GM18526 (cell line): ENCODE results near the gene NOL9.

Experiments used
- POLR2A ChIP-seq: IDR thresholded peaks from 3 replicates; pipeline ENCODE4 v1.6.1; 2011; ENCODE audit not compliant: insufficient read length; ENCODE audit errors: extremely low read depth

The NOL9 gene

DNA sequence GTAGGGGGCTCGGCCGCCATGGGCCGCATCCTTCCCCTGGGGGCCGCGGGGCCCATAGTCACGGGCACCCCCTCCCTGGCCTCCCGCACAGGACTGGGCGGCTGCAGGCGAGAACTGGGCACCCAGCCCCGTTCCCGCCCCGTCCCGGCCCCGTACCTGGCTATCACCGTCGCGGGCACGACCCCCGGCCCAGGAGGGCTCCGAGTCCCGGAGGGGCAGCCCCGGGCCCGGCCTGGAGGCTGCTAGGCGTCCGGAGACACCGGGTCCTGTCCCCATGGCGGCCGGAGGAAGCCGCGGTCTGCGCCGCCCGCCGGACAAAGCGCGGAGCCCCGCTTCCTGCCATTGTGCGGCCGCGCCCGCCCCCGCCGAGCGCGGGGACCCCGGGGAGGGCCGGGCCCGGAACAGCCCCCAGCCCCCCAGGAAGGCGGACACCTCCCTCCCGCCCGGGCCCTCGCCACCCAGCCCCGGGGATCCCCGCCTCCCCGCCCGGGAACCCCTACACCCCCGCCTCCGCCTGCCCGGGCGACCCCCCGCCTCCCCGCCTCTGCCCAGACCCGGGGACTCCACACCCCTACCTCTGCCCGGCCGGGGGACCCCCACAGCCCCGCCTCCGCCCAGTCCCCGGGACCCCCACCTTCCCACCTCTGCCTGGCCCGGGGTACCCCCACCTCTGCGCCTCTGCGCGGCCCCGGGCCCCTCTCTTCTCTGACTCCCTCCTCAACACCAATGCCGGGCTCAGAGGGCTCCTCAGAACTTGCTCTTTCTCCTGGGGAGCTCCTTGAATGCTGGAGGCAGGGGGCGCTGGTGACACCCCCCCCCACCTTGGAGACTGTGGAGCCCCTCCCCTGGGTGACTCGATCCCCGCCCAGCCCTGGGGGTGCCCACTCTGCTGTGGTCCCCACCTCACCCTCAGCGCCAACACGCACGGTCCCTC lies 68.9 kb downstream of the NOL9 start:
- TF ChIP-seq POLR2A = no peak

DNA sequence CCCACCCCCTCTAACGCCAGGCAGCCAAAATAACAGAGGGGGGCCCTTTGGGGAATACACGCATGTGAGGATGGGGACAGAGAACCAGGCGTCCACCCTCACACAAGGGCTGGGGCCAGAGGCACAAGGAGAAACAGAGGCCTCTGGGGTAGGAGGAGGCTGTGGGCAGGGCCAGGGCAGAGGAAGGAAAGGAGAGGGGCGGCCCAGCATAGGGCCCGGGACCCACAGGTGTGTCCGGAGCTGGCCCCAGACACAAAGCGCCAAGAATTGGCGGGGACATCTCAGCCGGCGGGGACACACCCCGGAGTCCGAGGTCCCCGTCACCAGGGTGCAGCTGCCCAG lies 69.5 kb downstream of the NOL9 start:
- TF ChIP-seq POLR2A = no peak

DNA sequence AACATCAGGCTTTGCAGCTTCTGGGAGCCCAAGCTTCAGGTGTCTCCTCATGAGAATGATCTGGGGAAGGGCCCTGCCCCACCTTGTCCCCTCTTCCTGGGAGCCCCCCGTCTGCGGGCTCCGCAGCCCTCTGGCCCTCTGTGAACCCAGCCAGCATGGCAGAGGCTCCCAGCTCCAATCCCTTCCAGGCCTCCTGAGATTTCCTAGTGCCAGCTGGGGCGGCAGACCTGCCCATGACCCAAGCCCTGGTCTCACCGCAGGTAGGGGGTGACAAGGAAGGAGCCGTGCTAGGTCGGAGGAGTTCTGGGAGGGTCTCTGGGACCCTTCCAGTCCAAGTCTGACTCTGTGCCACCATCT lies 70.6 kb downstream of the NOL9 start:
- no peak for TF ChIP-seq POLR2A

DNA sequence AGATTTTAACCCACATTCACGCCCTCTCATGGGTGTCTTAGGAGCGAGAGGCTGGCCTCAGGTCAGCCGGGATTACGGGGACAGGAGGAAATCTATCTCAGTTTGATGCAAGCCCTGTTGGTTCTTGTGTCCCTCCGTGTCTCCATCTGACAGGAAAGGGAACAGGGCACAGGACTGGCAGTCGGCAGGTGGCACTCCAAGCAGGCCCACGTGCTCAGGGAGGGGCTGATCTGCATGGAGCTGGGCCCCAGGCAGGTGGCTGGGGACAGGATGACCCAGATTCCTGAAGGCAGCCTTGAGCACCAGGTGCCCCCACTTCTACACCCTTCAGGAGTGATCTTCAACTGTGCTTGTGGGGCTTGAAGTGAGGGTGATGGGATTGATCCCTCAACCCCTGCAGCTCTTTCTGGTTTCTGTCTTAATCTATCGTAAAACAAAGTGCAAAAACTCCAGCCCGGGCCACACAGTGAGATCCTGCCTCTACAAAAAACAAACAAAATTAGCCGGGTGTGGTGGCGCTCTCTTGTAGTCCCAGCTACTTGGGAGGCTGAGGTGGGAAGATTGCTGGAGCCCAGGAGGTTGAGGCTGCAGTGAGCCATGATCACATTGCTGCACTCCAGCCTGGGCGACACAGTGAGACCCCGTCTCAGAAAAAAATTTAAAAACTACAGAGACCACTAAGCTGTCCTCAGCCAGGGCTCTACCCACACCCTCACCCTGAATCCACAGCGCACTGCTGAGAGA lies 71.1 kb downstream of the NOL9 start:
- TF ChIP-seq POLR2A = no peak

DNA sequence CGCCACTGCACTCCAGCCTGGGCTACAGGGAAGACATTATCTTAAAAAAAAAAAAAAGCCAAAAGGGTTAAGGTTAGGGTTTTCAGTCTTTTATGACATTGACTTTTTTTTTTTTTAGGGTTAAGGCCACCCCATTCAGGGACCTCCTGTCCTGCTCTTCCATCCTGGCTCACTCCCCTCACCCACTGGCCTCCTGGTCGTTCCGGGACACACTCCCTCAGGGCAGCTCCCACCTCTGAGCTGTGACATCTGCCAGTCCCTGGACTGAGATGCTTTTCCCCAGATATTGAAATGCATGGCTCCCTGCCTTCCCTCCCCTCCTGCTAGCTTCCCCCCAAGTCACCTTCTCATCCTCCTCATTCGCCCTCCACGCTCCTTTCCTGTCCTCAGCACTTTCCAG lies 72.5 kb downstream of the NOL9 start:
- TF ChIP-seq POLR2A = no peak

DNA sequence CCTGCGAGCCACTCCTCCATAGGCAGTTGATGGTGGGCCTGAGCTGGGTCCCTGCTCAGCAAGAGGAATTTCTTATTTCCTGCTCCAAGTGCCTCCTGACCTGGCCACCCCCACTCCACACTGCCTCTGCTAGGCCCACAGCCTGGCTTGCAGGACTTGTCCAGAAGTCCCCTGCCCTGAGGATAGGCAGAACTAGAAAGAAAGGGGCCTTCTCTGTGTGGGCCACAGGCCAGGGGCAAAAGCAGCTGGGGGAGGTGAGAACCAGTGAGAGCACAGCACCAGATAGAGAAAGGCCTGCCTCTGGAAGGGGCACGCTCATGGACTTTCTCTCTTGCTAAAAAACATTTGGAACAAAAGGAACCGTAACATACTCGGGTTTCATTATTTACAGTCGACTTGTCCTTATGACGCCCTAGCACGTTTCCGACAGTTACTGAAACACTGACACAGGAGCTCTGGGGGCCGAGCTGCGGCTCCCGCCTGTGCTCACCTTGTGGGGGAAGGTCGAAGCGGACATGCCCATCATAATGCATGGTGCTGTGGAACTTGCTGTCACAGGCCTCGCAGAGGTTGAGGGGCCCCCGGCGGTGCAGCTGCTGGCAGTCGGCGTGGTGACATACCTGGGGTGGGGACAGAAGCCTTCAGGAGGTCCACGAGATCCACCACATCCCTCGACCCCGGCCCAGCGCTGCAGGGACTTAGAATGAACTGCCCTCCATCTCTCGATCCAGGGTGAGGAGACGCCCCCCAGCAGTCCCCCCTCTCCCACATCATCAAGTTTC lies 77.1 kb downstream of the NOL9 start:
- TF ChIP-seq POLR2A = no peak

DNA sequence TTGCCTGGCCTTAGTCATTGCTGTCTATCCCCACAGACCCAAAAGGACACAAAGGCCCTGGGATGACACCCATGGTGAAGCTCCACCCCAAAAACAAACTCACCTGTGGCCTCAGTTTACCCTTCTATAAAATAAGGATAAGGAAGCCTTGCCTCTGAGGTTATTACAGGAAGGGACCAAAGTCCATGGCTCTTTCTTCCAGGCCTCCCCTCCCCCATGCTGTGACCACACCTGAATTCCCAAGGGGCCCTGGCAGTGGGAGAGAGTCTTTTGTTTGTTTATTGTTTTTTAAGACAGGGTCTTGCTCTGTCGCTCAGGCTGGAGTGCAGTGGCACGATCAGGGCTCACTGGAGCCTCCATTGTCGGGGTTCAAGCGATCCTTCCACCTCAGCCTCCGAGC lies 77.8 kb downstream of the NOL9 start:
- TF ChIP-seq POLR2A = no peak

DNA sequence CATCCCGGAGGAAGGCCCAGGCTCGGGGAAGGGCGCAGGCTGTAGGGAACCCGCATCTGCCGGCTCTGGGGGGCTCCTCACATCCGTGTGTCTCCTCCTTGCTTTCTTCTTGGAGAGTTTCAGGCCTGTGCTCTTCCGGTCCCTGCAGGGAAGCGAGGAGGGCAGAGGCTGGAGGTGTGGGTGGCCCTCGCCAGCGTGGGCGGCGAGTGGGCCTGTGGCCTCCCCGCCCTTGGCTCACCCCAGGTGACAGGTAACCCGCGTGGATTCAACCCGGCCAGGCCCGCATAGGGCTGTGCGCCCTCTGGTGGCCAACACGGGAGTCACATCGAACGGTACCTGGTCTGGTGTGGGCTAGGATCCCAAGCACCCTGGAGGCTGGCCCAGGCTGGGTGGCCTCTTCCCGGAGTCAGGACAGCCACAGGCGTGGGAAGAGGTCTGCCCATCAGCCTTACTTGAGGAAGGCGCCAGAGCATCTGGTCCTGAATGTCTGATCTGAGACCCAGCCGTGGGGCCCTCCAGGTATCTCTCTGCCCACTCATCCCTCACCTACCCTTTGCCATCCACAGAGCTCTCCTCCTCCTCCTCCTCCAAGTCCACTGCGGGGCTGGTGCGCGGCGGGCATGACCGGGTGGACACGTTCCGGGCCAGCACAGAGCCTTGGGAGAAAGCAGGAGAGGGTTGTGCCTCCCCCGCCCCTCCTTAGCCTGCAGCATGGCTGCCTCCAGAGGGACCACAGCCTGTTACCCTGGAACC lies 78.8 kb downstream of the NOL9 start:
- TF ChIP-seq POLR2A = no peak

DNA sequence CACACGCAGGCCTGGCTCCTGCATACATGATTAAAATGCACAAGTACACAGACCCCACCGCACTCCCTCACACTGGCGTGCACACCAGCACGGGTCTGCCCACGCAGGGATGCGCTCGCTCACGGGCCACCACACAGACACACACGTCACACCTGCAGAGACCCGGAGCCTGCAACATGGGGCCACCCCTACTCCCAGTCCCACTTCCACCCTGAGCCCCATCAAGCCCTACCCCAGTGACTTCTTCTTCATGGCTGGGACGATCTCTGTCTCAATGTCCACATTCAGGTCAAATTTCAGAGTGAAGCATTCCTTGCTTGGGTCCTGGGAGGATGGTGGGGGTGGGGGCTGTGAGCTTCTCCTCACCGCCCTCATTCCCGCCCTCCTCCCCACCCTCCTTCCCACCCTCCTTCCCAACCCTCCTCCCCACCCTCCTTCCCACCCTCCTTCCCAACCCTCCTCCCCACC lies 79.5 kb downstream of the NOL9 start:
- TF ChIP-seq POLR2A = no peak

DNA sequence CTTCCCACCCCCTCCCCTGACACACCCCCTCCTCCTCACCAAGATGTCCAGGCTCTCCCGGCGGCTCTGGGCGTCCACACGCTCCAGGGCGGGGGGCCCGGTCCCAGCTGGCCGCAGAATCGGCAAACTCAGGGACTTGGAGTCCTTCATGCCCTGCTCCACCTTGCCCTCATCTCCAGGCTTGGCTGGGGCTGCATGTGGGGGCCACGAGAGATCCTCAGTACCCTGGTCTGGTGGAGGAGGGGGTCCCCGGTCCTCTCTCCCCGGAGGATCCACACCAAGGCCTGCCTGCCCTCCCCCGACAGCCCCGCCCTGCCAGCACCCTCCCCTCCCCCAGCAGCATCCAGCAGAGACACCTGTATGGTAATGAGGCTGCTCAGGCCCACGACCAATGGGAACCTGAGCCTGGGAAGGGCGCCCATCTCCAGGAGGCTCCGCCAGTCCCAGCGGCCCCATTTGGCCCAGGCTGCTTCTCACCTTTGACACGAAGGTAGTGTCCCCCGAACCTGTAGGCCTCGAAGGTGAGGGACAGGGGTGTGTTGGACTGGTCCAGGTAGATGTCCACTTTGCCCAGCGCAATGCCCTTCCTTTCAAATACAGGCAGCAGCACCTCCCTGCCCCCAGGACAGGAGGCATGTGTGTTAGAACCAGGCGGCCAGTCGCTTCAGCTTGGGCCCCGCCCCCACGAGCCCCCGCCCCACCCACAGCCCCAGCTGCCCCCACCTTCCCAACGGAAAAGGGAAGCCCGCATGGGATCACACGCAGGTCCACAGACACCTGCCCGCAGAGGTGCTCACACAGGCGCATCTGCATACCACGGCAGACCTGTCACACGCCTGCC lies 80.1 kb downstream of the NOL9 start:
- no peak for TF ChIP-seq POLR2A

DNA sequence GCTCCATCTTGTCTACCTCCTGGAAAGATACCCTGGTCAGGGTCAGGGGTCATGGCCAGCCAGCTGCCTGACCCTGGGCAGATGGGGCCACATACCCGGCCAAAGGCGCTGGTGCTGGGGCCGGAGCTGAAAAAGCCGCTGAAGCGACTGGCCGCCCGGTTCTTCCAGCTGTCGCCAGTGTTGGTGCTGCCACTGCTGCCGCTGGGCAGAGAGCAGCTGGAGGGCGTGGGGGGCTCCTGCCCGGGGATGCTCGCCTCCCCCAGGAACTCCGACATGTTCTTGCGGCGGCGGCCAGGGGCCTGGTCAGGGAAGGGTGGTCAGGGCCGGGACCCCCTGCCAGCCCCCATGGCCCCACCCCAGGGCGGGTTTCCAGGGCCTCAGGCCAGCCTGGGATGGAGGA lies 81.2 kb downstream of the NOL9 start:
- TF ChIP-seq POLR2A = no peak

DNA sequence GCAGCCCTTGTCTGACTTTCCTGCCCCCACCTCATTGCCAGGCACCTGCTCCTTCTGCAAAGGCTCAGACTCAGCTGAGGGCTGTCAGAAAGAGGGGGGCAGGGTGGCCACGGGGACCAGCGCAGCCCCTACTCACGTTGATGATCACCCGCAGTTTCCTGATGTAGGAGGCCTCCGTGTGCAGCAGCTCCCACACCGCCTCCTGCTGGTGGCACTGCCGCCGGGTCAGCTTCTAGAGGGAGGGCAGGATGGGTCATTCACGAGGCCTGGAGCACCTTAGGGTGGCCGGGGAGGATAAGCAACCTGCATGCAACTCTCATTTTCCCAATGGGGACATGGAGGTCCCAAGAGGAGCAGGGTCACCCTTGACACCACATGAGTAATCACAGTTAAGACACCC lies 81.9 kb downstream of the NOL9 start:
- no peak for TF ChIP-seq POLR2A

DNA sequence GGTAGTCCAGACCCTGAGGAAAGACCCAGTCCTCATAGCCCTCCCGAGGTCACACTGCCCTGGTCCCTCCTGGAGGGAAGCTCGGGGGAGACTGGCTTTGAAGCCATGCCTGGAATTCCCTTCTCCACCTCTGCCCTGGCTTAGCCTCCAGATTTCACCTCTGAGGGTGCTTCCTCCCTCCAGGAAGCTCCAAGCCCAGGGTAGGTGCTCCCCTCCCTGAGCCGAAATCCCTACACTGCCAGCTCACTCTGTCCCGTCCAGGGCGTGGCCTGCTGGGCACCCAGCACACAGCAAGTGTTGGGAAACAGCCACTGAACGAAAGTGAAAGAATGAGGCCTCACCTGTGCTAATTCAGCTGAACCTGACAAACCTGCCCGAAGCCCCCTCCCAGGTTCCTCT lies 82.3 kb downstream of the NOL9 start:
- TF ChIP-seq POLR2A = no peak
